Neural progenitor cell (in vitro differentiated cells): ENCODE data around the gene ZC3H12C.

Experiments
- EZH2 ChIP-seq: fragments of 200-600 bp; sonication (generic); IDR thresholded peaks from 2 replicates; pipeline ENCODE4 v1.6.1; 2017; ENCODE audit warnings: antibody characterized with exemption, mild to moderate bottlenecking, moderate library complexity
- EZH2phosphoT487 ChIP-seq: fragments of 200-600 bp; sonication (generic); IDR thresholded peaks from 2 replicates; pipeline ENCODE4 v1.6.1; 2017; ENCODE audit warnings: antibody characterized with exemption
- TF ChIP-seq, protein P1 (sequence below): fragments of 200-600 bp; sonication (generic); IDR thresholded peaks from 2 replicates; pipeline ENCODE4 v1.5.1; 2017; ENCODE audit warnings: antibody characterized with exemption, mild to moderate bottlenecking

GRCh38 chr11:110158317-110159200, 65.4 kb downstream of the ZC3H12C start:
- TF ChIP-seq EZH2phosphoT487 (no peak), EZH2 (no peak)
- TF ChIP-seq, protein P1, sequence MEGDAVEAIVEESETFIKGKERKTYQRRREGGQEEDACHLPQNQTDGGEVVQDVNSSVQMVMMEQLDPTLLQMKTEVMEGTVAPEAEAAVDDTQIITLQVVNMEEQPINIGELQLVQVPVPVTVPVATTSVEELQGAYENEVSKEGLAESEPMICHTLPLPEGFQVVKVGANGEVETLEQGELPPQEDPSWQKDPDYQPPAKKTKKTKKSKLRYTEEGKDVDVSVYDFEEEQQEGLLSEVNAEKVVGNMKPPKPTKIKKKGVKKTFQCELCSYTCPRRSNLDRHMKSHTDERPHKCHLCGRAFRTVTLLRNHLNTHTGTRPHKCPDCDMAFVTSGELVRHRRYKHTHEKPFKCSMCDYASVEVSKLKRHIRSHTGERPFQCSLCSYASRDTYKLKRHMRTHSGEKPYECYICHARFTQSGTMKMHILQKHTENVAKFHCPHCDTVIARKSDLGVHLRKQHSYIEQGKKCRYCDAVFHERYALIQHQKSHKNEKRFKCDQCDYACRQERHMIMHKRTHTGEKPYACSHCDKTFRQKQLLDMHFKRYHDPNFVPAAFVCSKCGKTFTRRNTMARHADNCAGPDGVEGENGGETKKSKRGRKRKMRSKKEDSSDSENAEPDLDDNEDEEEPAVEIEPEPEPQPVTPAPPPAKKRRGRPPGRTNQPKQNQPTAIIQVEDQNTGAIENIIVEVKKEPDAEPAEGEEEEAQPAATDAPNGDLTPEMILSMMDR = no peak
